UCSD-AML1 (cell line): ENCODE measurements around the gene ANKRD36C.
"Not testable (repeated sequence)": the region's sequence is repeated elsewhere in the genome, so short reads cannot be mapped to it uniquely, and the experiment has no call there.

Source experiments
- DNase-seq: peaks from one replicate; lab custom pipeline; 2025; ENCODE audit not compliant: unreplicated experiment; lab: John Stamatoyannopoulos, UW

The ANKRD36C gene

DNA sequence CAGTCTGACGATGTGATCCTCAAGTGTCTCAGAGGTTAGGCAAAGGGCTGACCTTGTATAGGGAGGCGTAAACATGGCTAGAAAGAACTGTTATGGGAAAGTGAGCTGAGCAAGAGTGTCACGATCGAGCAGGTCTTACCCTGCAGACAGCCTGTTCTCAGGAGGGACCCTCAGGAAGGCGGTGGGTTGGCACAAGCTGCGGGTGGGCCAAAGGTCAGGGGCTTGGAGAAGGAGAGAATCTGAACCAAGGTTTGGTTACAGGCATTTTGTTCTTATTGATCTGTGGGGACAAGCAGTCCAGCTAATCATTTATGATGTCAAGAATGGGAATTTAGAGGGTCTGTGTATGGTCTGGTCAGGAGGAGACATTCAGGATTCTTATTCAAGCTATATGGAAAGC, 16.4 kb upstream of the ANKRD36C start:
- DNase-seq, result not testable (repeated sequence)

DNA sequence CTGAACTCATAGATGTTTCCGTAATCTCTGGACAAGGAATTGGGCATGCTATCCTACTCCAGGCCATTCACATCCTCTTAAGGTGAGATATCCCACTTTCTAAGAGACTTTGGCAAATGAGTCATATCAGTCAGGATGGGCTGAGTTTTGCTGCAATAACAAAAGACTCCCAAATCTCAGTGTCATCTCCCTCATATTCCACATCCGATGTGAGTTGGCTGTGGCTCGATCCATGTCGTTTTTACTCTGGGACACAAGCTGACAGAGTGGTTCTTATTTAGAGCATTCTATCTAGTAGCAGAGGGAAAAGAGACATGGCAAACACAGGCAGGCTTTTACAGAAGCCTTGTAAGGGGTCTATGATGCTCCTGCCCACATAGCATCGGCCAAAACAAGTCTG, 14.6 kb upstream of the ANKRD36C start:
- DNase-seq, result not testable (repeated sequence)

DNA sequence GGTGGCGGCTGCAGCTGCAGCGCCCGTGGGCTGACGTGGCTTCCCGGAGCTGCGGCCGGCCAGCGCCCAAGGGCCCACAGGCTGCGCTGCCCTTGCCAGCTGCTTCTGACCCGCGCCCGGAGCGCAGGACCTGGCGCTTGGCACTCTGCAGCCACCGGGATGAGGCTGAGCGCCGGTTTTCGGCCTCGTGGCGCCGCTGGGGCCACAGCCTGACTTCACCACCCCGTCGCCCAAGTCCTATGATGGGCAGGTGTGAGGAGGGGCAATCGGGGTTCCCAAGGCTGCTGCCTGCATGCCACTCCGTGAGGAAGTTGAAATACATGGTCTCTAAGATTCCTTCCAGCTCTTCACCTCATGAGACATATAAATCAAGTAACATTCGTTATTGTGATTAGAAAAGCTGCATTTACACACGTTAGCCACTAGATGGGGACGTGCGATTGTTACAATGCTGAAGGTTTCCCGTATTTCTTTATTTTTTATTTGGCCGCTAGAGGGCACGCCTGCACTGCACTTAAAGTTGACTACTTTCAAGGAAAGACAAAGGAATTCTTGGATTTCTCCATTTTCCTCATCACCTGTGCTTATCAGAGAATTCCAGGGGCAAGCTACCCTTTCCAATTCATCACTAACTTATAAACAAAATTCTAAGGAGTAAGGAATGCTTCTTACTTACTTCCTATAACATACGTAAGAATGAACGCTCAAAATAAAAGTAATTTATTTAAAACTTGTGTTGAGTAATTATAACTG, 1.1 kb upstream of the ANKRD36C start:
- DNase-seq, result not testable (repeated sequence)

DNA sequence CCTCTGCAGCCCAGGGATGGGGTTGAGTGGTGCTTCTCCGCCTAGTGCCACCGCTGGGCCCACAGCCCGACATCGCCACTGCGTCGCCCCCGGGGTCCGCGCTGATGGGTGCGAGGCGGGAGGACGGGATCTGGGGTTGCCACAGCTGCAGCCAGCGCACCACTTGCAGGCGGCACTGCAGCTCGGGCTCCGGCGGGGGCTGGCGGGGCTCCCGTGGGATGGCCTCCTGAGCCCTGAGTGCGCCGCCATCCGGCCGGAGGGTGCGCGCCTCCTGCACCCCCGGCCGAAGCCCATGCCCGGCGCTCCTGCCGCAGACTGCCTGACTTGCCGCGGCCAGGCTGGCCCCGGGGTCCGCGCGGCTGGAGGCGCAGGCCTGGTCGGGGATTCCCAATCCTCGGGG, 478 bp upstream of the ANKRD36C start:
- DNase-seq, result not testable (repeated sequence)

DNA sequence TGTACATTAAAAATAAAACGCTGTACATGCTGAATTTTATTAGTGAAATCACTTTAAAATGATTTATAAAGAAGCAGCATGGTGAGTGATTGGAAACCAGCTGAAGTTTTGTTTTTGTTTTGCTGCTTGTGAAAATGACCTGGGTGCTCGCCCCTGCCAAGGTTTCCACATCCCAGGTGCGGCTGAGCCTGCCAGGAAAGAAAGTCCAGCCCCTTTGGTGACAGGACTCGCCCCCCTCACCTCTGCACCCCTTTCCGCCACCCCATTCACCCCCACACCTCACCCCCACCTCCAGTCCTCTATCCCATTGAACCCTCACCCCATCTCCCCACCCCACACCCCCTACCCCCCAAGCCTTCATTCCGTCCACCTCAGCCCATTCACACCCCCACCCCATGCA, 740 bp downstream of the ANKRD36C start:
- not testable (repeated sequence) for DNase-seq

DNA sequence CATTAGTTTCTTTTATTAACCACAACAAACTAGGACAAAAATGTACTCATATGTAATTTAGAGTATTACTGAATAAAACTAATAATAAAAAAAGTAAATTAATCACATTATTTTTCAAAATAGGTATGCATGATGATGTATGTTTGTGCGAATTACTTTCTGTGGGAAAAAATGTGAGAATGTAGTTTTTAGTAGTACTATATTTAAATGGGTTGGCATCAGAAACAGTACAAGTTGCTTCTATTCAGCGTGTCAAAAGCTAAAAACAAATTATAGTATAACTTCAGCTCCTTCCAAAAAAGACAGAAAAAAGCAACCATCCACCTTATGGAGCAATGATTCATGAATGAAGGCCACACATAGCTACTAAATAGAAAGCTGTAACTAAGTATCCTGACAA, 40.0 kb downstream of the ANKRD36C start:
- not testable (repeated sequence) for DNase-seq

DNA sequence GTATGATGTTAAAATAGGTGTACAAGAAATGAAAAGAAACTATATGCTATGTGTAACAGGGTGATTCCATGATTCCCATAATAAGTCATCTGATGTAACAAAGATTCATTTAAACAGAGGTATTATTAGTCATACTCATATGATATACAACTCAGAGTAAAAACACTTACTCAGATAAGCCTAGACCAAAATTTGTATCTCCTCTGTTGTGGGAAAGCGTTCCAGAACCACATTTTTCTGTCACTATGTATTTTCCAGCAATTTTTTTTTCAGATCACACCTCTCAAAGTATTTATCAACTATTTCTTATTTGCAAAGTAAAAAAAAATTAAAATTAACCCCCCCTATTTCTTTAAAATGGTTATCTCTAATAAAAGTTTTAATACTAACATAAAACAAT, 43.6 kb downstream of the ANKRD36C start:
- DNase-seq, result not testable (repeated sequence)

DNA sequence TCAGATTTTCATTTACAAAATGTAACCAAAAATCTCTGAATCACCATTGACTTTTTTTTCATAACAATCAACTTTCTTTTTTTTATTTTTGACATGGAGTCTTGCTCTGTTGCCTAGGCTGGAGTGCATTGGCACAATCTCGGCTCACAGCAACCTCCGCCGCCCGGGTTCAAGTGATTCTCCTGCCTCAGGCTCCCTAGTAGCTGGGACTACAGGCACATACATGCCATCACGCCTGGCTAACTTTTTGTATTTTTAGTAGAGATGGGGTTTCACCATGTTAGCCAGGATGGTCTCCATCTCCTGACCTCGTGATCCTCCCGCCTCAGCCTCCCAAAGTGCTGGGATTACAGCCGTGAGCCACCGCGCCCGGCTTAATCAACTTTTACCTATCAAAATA, 51.7 kb downstream of the ANKRD36C start:
- DNase-seq, result not testable (repeated sequence)

DNA sequence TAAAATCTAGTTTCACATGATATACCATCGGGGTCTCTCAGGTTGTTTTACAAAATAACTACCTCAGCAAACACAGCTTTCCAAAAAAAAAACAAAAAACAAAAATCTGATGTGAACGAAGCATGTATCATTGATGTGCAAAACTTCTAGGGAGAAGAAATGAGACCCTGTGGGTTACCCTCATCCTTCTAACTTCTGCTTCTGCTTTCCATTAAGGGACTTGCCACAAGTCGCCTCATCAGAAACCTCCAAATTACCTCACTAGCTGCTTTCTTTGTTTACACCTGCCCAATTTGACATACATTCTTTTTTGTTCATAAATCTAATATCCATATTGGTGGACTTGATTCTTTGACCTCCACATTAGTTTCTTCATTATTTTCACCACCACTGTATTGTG, 60.9 kb downstream of the ANKRD36C start:
- DNase-seq, result not testable (repeated sequence)

DNA sequence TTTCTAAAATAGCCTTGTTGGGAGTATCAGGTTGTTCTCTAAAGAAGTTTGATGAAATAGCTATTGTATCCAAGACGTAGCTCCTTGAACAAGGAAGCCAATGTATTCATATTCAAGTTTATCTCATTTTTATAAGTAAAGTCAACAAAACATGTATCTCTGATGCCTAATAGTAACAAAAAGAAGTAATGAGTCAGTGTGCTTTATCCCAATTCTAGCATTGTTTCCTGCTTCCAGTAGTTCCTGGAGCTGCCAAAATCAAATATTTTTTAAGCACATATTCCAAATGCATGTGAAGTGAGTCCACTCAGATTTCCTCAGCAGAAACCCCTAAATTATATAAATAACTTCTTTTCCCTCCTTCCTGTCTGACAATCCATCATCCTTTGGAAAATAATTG, 74.6 kb downstream of the ANKRD36C start:
- not testable (repeated sequence) for DNase-seq

DNA sequence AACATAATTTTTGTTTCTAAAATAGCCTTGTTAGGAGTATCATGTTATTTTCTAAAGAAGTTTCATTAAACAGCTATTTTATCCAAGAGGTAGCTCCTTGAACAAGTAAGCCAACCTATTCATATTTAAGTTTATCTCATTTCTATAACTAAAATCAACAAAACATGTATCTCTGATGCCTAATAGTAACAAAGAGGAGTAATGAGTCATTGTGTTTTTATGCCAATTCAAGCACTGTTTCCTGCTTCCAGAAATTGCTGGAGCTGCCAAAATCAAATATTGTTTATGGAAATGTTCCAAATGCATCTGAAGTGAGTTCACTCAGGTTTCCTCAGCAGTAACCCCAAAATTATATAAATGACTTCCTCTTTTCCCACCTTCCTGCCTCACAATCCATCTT, 76.5 kb downstream of the ANKRD36C start:
- not testable (repeated sequence) for DNase-seq

DNA sequence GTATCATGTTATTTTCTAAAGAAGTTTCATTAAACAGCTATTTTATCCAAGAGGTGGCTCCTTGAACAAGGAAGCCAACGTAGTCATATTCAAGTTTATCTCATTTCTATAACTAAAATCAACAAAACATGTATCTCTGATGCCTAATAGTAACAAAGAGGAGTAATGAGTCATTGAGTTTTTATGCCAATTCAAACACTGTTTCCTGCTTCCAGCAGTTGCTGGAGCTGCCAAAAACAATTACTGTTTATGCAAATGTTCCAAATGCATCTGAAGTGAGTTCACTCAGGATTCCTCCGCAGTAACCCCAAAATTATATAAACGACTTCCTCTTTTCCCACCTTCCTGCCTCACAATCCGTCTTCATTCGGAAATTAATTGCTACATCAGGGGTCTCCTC, 80.2 kb downstream of the ANKRD36C start:
- not testable (repeated sequence) for DNase-seq

DNA sequence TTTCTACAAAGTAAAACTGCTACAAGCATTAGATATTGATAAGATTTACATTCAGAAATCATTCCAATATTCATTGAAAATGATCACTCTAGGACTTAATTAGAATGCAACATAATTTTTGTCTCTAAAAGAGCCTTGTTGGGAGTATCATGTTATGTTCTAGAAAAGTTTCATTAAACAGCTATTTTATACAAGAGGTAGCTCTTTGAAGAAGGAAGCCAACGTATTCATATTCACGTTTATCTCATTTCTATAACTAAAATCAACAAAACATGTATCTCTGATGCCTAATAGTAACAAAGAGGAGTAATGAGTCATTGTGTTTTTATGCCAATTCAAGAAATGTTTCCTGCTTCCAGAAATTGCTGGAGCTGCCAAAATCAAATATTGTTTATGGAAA, 97.2 kb downstream of the ANKRD36C start:
- DNase-seq, result not testable (repeated sequence)

DNA sequence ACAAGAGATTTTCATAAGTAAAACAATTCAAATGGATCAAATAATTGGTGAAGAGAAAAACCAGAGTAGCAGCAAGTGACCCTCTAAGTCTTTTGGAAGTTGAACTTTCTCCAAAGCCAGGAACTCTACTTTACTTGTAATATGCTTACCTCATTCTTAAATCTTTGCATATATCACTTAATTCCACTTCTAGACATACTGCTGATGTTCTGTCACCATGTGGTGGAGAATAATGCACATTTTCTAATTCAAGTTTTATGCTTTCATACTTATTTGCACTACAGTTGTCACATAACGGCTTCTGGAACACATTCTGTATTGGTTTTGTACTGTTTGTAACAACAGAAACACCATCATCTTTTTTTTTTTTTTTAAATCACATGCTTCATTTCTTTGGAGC, 123.7 kb downstream of the ANKRD36C start:
- DNase-seq, result not testable (repeated sequence)

DNA sequence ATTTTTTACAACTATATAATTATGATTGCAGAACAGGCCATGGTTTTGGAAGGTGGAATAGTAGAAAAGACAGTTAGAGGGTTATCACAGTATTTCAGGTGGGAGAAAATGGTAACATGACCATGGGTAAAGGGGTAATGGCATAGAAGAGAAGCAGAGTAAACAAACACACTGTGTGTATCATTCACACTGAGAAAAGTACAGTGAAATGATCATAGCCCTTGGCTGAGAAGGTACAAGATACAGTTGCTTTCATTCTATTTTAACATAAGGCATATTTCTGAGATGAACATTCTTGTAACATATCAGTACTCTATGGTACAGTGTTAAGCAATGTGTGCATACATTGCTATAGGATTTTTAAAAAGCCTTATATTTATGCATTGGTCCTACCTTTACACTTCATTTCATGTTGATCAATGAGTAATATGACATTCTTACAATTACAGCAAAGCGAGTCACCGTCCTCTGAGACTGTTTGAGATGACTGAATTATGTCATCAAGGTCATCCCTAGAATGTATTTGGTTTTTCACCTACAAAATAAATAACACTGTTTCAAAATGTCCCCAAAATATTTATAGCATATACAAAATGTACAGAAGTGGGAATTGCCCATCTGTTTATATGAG, 124.5 kb downstream of the ANKRD36C start:
- DNase-seq, result not testable (repeated sequence)

DNA sequence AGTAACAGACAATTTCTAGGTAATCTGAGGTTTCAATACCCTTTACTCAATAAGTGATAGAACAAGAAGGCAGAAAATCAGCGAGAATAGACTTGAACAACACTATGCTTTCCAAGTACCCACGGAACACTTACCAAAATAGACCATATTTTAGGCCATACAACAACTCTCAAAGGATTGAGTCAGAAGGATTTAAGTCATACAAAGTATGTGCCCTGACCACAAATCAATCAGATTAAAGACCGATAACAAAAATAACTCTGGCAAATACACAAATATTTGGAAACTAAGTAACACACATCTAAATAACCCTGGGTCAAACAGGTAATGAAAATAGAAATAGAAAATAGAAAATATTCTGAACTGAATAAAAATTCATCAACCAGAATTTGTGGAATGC, 129.5 kb downstream of the ANKRD36C start:
- not testable (repeated sequence) for DNase-seq

DNA sequence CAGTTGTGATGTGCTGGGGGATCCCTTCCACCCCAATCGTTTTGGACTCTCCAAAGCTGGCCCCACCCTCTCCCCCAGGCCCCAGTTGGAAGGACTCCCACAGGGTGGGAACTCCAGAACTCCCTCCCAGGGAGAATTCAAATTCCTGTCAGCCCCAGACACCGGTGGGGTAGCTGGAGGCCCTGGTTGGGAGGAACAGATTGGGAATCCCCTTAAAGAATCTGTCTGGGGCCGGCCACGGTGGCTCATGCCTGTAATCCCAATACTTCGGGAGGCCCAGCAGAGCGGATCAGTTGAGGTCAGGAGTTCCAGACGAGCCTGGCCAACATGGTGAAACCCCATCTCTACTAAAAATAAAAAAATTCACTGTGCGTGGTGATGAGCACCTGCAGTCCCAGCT, 155.5 kb downstream of the ANKRD36C start:
- DNase-seq, result no peak

DNA sequence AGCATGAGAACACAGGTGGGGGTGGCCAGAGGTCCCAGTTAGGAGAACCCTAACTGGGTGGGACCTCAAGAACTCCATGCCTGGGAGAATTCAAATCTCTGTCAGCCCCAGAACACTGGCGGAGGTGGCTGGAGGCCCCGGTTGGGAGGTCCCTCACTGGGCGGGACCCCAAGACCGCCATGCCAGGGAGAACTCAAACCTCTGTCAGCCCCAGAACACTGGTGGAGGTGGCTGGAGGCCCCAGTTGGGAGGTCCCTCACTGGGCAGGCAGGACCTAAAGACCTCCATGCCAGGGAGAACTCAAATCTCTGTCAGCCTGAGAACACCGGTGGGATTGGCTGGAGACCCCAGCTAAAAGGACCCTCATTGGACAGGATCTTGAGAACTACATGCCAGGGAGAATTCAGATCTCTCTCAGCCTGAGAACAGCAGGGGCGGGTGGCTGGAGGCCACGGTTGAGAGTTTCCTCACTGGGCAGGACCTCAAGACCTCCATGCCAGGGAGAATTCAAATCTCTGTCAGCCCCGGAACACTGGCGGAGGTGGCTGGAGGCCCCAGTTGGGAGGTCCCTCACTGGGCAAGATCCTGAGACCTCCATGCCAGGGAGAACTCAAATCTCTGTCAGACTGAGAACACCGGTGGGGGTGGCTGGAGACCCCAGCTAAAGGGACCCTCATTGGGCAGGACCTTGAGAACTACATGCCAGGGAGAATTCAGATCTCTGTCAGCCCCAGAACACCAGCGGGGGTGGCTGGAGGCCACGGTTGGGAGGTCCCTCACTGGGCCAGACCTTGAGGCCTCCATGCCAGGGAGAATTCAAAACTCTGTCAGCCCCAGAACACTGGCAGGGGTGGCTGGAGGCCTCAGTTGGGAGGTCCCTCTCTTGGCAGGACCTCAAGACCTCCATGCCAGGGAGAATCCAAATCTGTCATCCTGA, 157.3 kb downstream of the ANKRD36C start:
- DNase-seq, result not testable (repeated sequence)

DNA sequence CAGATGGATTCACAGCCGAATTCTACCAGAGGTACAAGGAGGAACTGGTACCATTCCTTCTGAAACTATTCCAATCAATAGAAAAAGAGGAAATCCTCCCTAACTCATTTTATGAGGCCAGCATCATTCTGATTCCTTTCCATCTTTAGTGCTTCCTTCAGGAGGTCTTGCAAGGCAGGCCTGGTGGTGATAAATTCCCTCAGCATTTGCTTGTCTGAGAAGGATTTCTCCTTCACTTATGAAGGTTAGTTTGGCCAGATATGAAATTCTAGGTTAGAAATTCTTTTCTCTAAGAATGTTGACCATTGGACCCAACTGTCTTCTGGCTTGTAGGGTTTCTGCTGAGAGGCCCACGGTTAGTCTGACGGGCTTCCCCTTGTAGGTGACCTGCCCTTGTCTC, 167.4 kb downstream of the ANKRD36C start:
- not testable (repeated sequence) for DNase-seq

DNA sequence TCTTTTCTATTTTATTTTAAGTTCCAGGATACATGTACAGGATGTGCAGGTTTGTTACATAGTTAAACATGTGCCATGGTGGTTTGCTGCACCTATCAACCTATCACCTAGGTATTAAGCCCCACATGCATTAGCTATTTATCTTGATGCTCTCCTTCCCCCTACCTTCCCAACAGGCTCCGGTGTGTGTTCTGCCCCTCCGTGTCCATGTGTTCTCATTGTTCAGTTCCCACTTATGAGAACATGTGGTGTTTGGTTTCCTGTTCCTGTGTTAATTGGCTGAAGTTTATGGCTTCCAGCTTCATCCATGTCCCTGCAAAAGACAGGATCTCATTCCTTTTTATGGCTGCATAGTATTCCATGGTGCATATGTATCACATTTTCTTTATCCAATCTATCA, 174.1 kb downstream of the ANKRD36C start:
- not testable (repeated sequence) for DNase-seq

DNA sequence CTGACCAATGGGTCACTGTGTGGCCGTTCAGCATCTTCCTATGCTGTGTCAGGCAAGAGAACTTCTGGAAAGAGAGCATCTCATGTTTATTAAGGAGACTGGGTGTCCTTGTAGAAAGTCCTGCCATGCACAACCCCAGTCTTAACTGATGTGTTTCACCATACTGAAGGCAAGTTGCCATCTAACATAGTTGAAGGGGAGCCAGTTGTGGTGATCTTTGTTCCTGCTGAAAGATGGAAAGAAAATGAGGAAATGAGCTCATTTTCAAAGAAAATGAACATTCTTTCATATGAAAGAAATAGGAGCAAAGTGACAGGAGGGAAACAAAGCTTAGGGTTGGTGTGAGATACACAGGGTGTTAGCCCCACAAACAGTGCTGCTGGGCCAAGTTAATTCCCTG, 178.3 kb downstream of the ANKRD36C start:
- not testable (repeated sequence) for DNase-seq
